ENCODE results near the gene BTN1A1. TPM values are rescaled to one million over a fixed set of nuclear protein-coding genes. Genes with fewer than 3 reads are reported as not detected.
A peak's percentile ranks its signal among the peaks of the same experiment; 100 is the strongest.

BTN1A1 gene
- total RNA-seq, 2 donors from 2014 or later: not detected

- H3K4me1 ChIP-seq: peaks cover 16% of the 10 kb centered on the region
- H3K36me3 ChIP-seq (replicated peaks in 1 of 2; ENCODE audit: insufficient read depth in 1 of 2, low read depth in 2 of 2): no peaks in the 10 kb centered on the region
- no peak overlapping the region for H3K4me3 ChIP-seq
- no peaks in the 10 kb centered on the region for H3K9me3 ChIP-seq
- ATAC-seq (no peak), DNase-seq (no peak)
- TF ChIP-seq POLR2A (IDR thresholded peaks at IDR 0.05): no peak
- TF ChIP-seq CTCF (IDR thresholded peaks at IDR 0.05): no peak
- no peaks in the 10 kb centered on the region for H3K27me3 ChIP-seq
- intact Hi-C loops (cut with DNase I): no loop called here
- peak overlapping the region in 1 of 4 donors; percentile 34 for H3K27ac ChIP-seq
- 82 to 83% methylated on average over 5 to 7 of the region's 7 CpGs for WGBS, 2 donors
These were observed 24.0 kb upstream of the BTN1A1 start for GRCh38 chr6:26475823-26476729.

GRCh38 chr6:26476896-26477295 is 23.2 kb upstream of the BTN1A1 start:
- no peak for DNase-seq
- no peaks in the 10 kb centered on the region for H3K27me3 ChIP-seq
- intact Hi-C loops (cut with DNase I): no loop called here
- H3K4me1 ChIP-seq: peaks cover 16% of the 10 kb centered on the region
- H3K36me3 ChIP-seq (replicated peaks in 1 of 2; ENCODE audit: insufficient read depth in 1 of 2, low read depth in 2 of 2): no peaks in the 10 kb centered on the region
- H3K27ac ChIP-seq: peak overlapping the region in 1 of 4 donors; percentile 34
- H3K9me3 ChIP-seq: no peaks in the 10 kb centered on the region
- ATAC-seq: no peak
- 72 to 86% methylated on average over 4 of the region's 4 CpGs for WGBS, 2 donors
- TF ChIP-seq CTCF (IDR thresholded peaks at IDR 0.05) (no peak), POLR2A (IDR thresholded peaks at IDR 0.05) (no peak)
- no peak overlapping the region for H3K4me3 ChIP-seq

GRCh38 chr6:26477426-26477825 is 22.7 kb upstream of the BTN1A1 start:
- H3K27ac ChIP-seq: peak overlapping the region in 1 of 4 donors; percentile 34
- 44% methylated on average over 1 of the region's 1 CpG for WGBS, 2 donors

GRCh38 chr6:26478100-26478984 is 21.8 kb upstream of the BTN1A1 start:
- 75 to 86% methylated on average over 2 of the region's 2 CpGs for WGBS, 2 donors
- no peaks in the 10 kb centered on the region for H3K27me3 ChIP-seq
- no peak overlapping the region for H3K4me3 ChIP-seq
- no peaks in the 10 kb centered on the region for H3K36me3 ChIP-seq (replicated peaks in 1 of 2; ENCODE audit: insufficient read depth in 1 of 2, low read depth in 2 of 2)
- peak overlapping the region in 1 of 4 donors; percentile 28 for H3K27ac ChIP-seq
- H3K9me3 ChIP-seq: no peaks in the 10 kb centered on the region
- no peak for ATAC-seq
- H3K4me1 ChIP-seq: peaks cover 13% of the 10 kb centered on the region
- TF ChIP-seq POLR2A (IDR thresholded peaks at IDR 0.05) (no peak), CTCF (IDR thresholded peaks at IDR 0.05) (no peak)
- no peak for DNase-seq
- intact Hi-C loops (cut with DNase I): no loop called here

More at GRCh38 chr6:26477426-26477825, 22.7 kb upstream of the BTN1A1 start:
- ATAC-seq (no peak), DNase-seq (peak in 1 of 4 donors; percentile 27)
- no peaks in the 10 kb centered on the region for H3K36me3 ChIP-seq (replicated peaks in 1 of 2; ENCODE audit: insufficient read depth in 1 of 2, low read depth in 2 of 2)
- H3K9me3 ChIP-seq: no peaks in the 10 kb centered on the region
- intact Hi-C loops (cut with DNase I): no loop called here
- peaks cover 16% of the 10 kb centered on the region for H3K4me1 ChIP-seq
- no peak for TF ChIP-seq POLR2A (IDR thresholded peaks at IDR 0.05)
- no peak for TF ChIP-seq CTCF (IDR thresholded peaks at IDR 0.05)
- H3K4me3 ChIP-seq: no peak overlapping the region
- no peaks in the 10 kb centered on the region for H3K27me3 ChIP-seq
